Progenitor cell of endocrine pancreas (in vitro differentiated cells): ENCODE results near the gene ITGA3. TPM values are rescaled to one million over a fixed set of nuclear protein-coding genes. Genes with fewer than 3 reads are reported as not detected.

Experiments used
- DNase-seq: peaks from one replicate; pipeline ENCODE4 v3.0.0; 2021; ENCODE audit warnings: low spot score; ENCODE audit not compliant: unreplicated experiment
- H3K27ac Mint-ChIP-seq: 2 replicates; pipeline ENCODE4 v1.8.0; 2021; ENCODE audit warnings: mild to moderate bottlenecking, moderate library complexity, mixed read lengths
- H3K27me3 Mint-ChIP-seq: 2 replicates; pipeline ENCODE4 v1.8.0; 2021; ENCODE audit warnings: mixed read lengths
- H3K36me3 Mint-ChIP-seq: 2 replicates; pipeline ENCODE4 v1.8.0; 2022; ENCODE audit warnings: mixed read lengths; ENCODE audit not compliant: insufficient read depth
- H3K4me1 Mint-ChIP-seq: 2 replicates; pipeline ENCODE4 v1.8.0; 2021; ENCODE audit warnings: low read depth, mixed read lengths
- H3K4me3 Mint-ChIP-seq: 2 replicates; pipeline ENCODE4 v1.8.0; 2021; ENCODE audit warnings: low read depth, mild to moderate bottlenecking, moderate library complexity, mixed read lengths
- H3K9me3 Mint-ChIP-seq: 2 replicates; pipeline ENCODE4 v1.8.0; 2021; ENCODE audit warnings: low read depth, mixed read lengths
- total RNA-seq: library from RNA; stranded (reverse); gene quantifications from 2 replicates; pipeline ENCODE4 v1.2.1, GENCODE V29; 2021
- TF ChIP-seq, protein P1 (sequence below): fragments of 200-600 bp; sonication (generic); IDR thresholded peaks from one replicate; pipeline ENCODE4 v1.5.0; 2021; ENCODE audit warnings: antibody characterized with exemption, mild to moderate bottlenecking; ENCODE audit not compliant: unreplicated experiment

Gene ITGA3
- total RNA-seq, 1 donor from 2014 or later: 17.6 TPM

DNA sequence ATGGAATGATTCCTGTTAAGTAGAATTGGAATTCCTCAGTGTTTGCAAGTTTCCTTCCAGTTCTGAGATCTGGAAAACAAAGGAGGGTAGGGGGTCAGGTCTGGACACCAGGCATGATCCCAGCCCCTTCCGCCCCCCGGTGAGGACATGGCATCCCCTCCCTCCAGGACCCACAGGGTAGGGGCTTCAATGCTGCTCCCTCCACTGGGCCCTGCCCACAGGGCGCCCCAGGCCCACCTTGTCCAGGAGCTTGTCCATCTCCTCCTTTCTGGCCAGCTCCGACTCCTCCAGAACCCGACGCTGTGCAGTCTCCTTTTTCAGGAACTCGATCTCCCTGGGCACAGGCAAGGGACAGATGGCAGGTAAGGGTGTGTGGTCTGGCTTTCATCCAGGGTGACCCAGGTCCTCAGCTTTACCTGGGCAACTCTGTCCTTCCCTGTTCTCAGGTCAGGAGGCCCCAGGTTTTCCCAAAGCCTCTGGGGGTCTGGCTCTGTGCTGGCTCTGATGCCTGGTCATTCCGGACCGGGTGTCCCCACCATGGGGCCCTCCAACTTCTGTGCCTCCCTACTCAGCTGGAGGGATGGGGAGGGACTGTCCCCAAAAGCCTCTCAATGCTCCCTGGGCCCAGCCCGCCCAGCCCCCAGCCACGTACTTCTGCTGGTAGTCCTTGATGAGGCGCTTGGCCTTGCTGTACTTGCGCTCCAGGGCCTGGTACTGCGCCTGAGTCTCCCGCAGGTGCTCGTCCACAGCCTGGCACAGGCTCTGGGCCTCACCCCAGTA is 79.6 kb downstream of the ITGA3 start:
- Mint-ChIP-seq H3K27ac (no peak overlapping the region), H3K27me3 (peaks cover 13% of the 10 kb centered on the region), H3K36me3 (peaks cover 29% of the 10 kb centered on the region), H3K4me3 (no peak overlapping the region), H3K4me1 (peaks cover 5% of the 10 kb centered on the region), H3K9me3 (no peaks in the 10 kb centered on the region)
- no peak for DNase-seq
- TF ChIP-seq, protein P1, sequence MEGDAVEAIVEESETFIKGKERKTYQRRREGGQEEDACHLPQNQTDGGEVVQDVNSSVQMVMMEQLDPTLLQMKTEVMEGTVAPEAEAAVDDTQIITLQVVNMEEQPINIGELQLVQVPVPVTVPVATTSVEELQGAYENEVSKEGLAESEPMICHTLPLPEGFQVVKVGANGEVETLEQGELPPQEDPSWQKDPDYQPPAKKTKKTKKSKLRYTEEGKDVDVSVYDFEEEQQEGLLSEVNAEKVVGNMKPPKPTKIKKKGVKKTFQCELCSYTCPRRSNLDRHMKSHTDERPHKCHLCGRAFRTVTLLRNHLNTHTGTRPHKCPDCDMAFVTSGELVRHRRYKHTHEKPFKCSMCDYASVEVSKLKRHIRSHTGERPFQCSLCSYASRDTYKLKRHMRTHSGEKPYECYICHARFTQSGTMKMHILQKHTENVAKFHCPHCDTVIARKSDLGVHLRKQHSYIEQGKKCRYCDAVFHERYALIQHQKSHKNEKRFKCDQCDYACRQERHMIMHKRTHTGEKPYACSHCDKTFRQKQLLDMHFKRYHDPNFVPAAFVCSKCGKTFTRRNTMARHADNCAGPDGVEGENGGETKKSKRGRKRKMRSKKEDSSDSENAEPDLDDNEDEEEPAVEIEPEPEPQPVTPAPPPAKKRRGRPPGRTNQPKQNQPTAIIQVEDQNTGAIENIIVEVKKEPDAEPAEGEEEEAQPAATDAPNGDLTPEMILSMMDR: no peak

DNA sequence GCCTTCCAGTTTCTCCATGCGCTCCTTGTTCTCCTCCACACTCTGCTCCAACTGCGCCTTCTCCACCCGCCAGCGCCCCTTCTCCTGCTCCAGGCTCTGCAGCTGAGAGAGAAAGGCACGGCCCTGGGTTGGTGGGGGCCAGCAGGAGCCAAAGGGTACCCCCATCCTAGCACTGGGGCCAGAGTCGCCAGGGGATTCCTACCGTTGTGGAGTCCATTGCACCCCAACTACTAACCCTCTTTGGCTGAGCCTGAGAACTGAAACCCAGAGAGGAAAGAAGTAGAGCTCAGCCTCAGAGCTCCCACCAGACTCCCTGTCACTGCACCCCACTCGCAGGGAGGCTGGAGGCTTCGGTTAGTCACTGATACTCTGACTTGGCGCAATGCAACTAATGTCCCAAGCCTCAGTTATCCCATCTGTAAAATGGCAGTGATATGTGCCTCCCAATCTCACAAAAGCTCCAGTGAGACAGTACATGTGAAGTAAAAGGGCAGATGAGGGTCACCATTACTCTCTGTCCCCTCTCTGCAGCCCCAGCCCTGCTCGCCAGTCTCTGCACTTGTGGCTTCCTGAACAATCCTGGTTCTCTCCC is 80.3 kb downstream of the ITGA3 start:
- Mint-ChIP-seq H3K4me3 (no peak overlapping the region), H3K36me3 (peaks cover 30% of the 10 kb centered on the region), H3K4me1 (peaks cover 3% of the 10 kb centered on the region), H3K27me3 (peaks cover 6% of the 10 kb centered on the region), H3K9me3 (no peaks in the 10 kb centered on the region), H3K27ac (no peak overlapping the region)
- TF ChIP-seq, protein P1: no peak
- no peak for DNase-seq

DNA sequence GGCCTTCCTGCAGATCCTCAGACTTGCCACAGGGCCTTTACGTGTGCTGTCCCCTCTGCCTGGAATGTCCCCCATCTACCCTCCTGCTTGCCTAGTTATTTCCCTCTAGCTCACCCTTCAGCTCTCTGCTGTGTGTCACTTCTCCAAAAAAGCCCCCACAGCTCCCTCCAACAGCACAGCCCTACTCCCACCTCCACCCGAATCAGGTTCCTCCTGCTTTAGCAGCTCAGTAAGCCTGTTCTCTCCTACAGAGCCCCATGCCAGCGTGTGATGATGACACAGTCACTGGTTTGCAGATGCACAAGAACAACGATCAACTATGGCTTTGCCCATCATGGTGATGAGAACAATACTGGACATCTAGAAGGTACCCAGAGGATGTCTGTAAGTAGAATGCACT is 81.1 kb downstream of the ITGA3 start:
- no peak overlapping the region for H3K27ac Mint-ChIP-seq
- H3K27me3 Mint-ChIP-seq: no peaks in the 10 kb centered on the region
- H3K36me3 Mint-ChIP-seq: peaks cover 33% of the 10 kb centered on the region
- no peaks in the 10 kb centered on the region for H3K9me3 Mint-ChIP-seq
- H3K4me1 Mint-ChIP-seq: peaks cover 2% of the 10 kb centered on the region
- no peak for DNase-seq
- no peak overlapping the region for H3K4me3 Mint-ChIP-seq
- TF ChIP-seq, protein P1: no peak

DNA sequence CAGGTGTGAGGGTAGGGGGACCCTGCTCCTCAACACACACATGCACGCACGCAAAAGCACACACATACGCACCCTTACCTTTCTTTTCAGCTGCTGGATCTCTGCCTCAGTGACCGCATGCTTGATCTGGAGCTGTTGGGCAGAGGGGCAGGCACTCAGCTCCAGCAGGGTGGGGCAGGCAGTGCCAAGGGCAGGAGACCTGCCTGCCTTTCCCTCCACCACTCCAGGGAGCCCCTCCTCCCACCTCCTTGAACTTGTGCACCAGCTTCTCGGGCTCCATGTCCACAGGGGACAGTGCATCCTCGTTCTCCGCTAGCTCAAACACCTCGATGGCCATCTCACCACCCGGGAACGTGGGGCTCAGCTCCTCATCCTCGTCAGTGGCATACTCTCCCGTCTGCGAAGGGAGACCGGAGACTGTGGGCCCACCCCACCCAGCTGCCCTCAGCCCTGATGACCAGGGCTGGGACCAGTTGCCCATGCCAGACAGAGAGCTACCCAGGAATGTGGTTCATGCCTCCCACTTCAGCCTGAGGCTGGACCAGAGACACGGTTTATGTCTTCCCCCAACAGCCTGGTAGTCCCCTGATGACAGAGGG is 83.4 kb downstream of the ITGA3 start:
- H3K27me3 Mint-ChIP-seq: no peaks in the 10 kb centered on the region
- no peak overlapping the region for H3K27ac Mint-ChIP-seq

More for the DNA sequence above, 83.4 kb downstream of the ITGA3 start:
- Mint-ChIP-seq H3K36me3 (peaks cover 42% of the 10 kb centered on the region), H3K4me1 (peaks cover 2% of the 10 kb centered on the region), H3K4me3 (no peak overlapping the region), H3K9me3 (no peaks in the 10 kb centered on the region)
- TF ChIP-seq, protein P1: no peak
- no peak for DNase-seq

Other genes with a start within 250 kb of the ITGA3 start
- not detected in 2 replicates for gene TAC4, start 208.0 kb upstream of the ITGA3 start, total RNA-seq
- gene DLX4, start 86.9 kb upstream of the ITGA3 start, total RNA-seq: 1.9 and 2.4 TPM in 2 replicates
- gene DLX3, start 60.9 kb upstream of the ITGA3 start, total RNA-seq: 1.5 and 1.8 TPM in 2 replicates
- gene PDK2, start 39.2 kb downstream of the ITGA3 start, total RNA-seq: 35.7 and 37.1 TPM in 2 replicates
- gene SAMD14, start 74.0 kb downstream of the ITGA3 start, total RNA-seq: 6.0 and 7.7 TPM in 2 replicates
- gene PPP1R9B, start 94.6 kb downstream of the ITGA3 start, total RNA-seq: 34.3 and 35.7 TPM in 2 replicates
- not detected in 2 replicates for gene SGCA, start 109.9 kb downstream of the ITGA3 start, total RNA-seq
- gene COL1A1, start 145.5 kb downstream of the ITGA3 start, total RNA-seq: 26.7 and 38.4 TPM in 2 replicates
- gene TMEM92, start 218.4 kb downstream of the ITGA3 start, total RNA-seq: 7.4 and 7.6 TPM in 2 replicates